Adrenal gland (tissue), 12 donors: ENCODE data around the gene NR5A2. TPM values are rescaled to one million over a fixed set of nuclear protein-coding genes. Genes with fewer than 3 reads are reported as not detected.

Experiments used
- DNase-seq, 7 donors: peaks; one replicate each; pipeline ENCODE4 v3.0.0-alpha.2; 2019 to 2020
- H3K27ac ChIP-seq, 5 donors: fragments of 200-600 bp; sonication (generic) in 4 of 5; 1 replicate in 3 of 5; 2 replicates in 2 of 5; pipeline versions ENCODE4 v1.5.1 to v1.8.0; 2016 to 2020; ENCODE audit warnings: mild to moderate bottlenecking in 1 of 5
- H3K27me3 ChIP-seq: fragments of 200-600 bp; 2 replicates; pipeline ENCODE4 v1.8.0; 2021
- H3K36me3 ChIP-seq, 2 donors: fragments of 200-600 bp; replicated peaks in 1 of 2; 1 replicate in 1 of 2; 2 replicates in 1 of 2; pipeline versions ENCODE4 v1.5.1 to v1.8.0; 2018 to 2022
- H3K4me1 ChIP-seq, 2 donors: fragments of 200-600 bp; replicated peaks in 1 of 2; 1 replicate in 1 of 2; 2 replicates in 1 of 2; pipeline versions ENCODE4 v1.5.1 to v1.8.0; 2018 to 2021
- H3K4me3 ChIP-seq, 4 donors: fragments of 200-600 bp; sonication (generic) in 3 of 4; one replicate each; pipeline ENCODE4 v1.5.1; 2016 to 2018
- H3K9me3 ChIP-seq, 3 donors: fragments of 200-600 bp; sonication (generic) in 1 of 3; replicated peaks in 1 of 3; 1 replicate in 2 of 3; 2 replicates in 1 of 3; pipeline versions ENCODE4 v1.5.1 to v1.8.0; 2016 to 2021
- CTCF ChIP-seq, 6 experiments: fragments of 450-650 bp in 4 of 6; fragments of 200-600 bp in 2 of 6; sonication (generic) in 1 of 6; IDR thresholded peaks; 1 replicate in 5 of 6; 2 replicates in 1 of 6; pipeline versions ENCODE4 v1.5.1 to v1.8.0; 2016 to 2021; ENCODE audit warnings: antibody characterized with exemption in 6 of 6, mild to moderate bottlenecking in 2 of 6, moderate library complexity in 1 of 6
- POLR2A ChIP-seq, 2 donors: fragments of 450-650 bp; IDR thresholded peaks; one replicate each; pipeline ENCODE4 v1.6.1; 2017; ENCODE audit warnings: antibody characterized with exemption in 2 of 2, mild to moderate bottlenecking in 2 of 2, moderate library complexity in 1 of 2
- WGBS, 4 donors: extraction: QIAGEN DNeasy Blood & Tissue Kit in 2 of 4; methylation state at CpG; one replicate each; pipeline versions ENCODE4 v1.1.5 to v1.1.7; 2013 to 2017; 5-methylcytosine and 5-hydroxymethylcytosine counted together
- intact Hi-C, 2 donors: fragments of 100-400 bp; cut with DNase I; formaldehyde crosslinking; loops; one replicate each; pipeline versions ENCODE4 v1.14.1 to v1.15.0; 2022 to 2023
- polyA plus RNA-seq, 3 donors: library from polyadenylated mRNA; stranded (reverse); fragments of 200-250 nt in 2 of 3; fragments of 350-450 nt in 1 of 3; fragmentation: Illumina TruSeq in 1 of 3; extraction: RNeasy Lipid Tissue Mini Kit (QIAGEN cat#74804) in 1 of 3; gene quantifications; one replicate each; pipeline ENCODE4 v1.2.3, GENCODE V29; 2013 to 2014
- total RNA-seq, 9 donors: library from RNA; depleted of rRNA in 4 of 9; stranded (reverse); fragments of >200 nt in 4 of 9; fragments of 120-200 nt in 1 of 9; fragmentation: NEBNext Ultra II Directional in 1 of 9; extraction: Animal tissue kit (Norgen Biotek cat#: 25700) in 1 of 9; gene quantifications; one replicate each; pipeline versions ENCODE4 v1.1.0 to v1.2.4, GENCODE V29; 2013 to 2023
- donor health status: healthy with polysubstance abuse.
- donor health status: Bipolar disorder and iron deficiency.
- donor health status: DM: yes; HTN: yes; CAD: no.
- donor health status: DM: no; HTN: no; CAD: no.
- donor health status: DM: no; HTN: no; CAD: no.
- donor health status: DM: yes; HTN: yes; CAD: no.

The NR5A2 gene
- total and polyA plus RNA-seq, 12 donors, result 0.40 to 17.3 (median 0.94) TPM

GRCh38 chr1:200213392-200213791 lies 185.9 kb downstream of the NR5A2 start:
- no peak overlapping the region for H3K27ac ChIP-seq
- DNase-seq, result no peak
- no peak overlapping the region for H3K4me3 ChIP-seq
- no peaks in the 10 kb centered on the region for H3K9me3 ChIP-seq
- 92 to 96% (median 95%) methylated on average over 24 of the region's 24 CpGs for WGBS, 4 donors
- TF ChIP-seq CTCF (IDR thresholded peaks at IDR 0.05) (no peak), POLR2A (IDR thresholded peaks at IDR 0.05) (no peak)
- intact Hi-C loops, result no loop called here
- H3K36me3 ChIP-seq, result no peaks in the 10 kb centered on the region
- no peaks in the 10 kb centered on the region for H3K4me1 ChIP-seq
- H3K27me3 ChIP-seq, result no peaks in the 10 kb centered on the region

GRCh38 chr1:200213921-200214320 lies 186.4 kb downstream of the NR5A2 start:
- H3K9me3 ChIP-seq, result no peaks in the 10 kb centered on the region
- no peaks in the 10 kb centered on the region for H3K4me1 ChIP-seq
- no peaks in the 10 kb centered on the region for H3K27me3 ChIP-seq
- WGBS, 4 donors, result 92 to 96% (median 94%) methylated on average over 6 to 15 of the region's 15 CpGs
- intact Hi-C loops, result no loop called here
- TF ChIP-seq CTCF (IDR thresholded peaks at IDR 0.05) (no peak), POLR2A (IDR thresholded peaks at IDR 0.05) (no peak)
- H3K4me3 ChIP-seq, result no peak overlapping the region
- no peaks in the 10 kb centered on the region for H3K36me3 ChIP-seq
- H3K27ac ChIP-seq, result no peak overlapping the region
- no peak for DNase-seq

GRCh38 chr1:200215350-200215749 lies 187.8 kb downstream of the NR5A2 start:
- Histone ChIP-seq H3K36me3 (no peaks in the 10 kb centered on the region), H3K27me3 (no peaks in the 10 kb centered on the region), H3K4me3 (no peak overlapping the region), H3K27ac (no peak overlapping the region), H3K4me1 (no peaks in the 10 kb centered on the region), H3K9me3 (no peaks in the 10 kb centered on the region)
- no peak for TF ChIP-seq POLR2A (IDR thresholded peaks at IDR 0.05)
- no peak for TF ChIP-seq CTCF (IDR thresholded peaks at IDR 0.05)
- 60 to 70% (median 68%) methylated on average over 2 of the region's 2 CpGs for WGBS, 4 donors
- intact Hi-C loops, result no loop called here
- DNase-seq, result no peak

- Histone ChIP-seq H3K4me1 (no peaks in the 10 kb centered on the region), H3K27ac (no peak overlapping the region), H3K4me3 (no peak overlapping the region), H3K9me3 (no peaks in the 10 kb centered on the region), H3K27me3 (no peaks in the 10 kb centered on the region), H3K36me3 (no peaks in the 10 kb centered on the region)
- intact Hi-C loops, result no loop called here
- no peak for TF ChIP-seq POLR2A (IDR thresholded peaks at IDR 0.05)
- no peak for TF ChIP-seq CTCF (IDR thresholded peaks at IDR 0.05)
- no peak for DNase-seq
- 71 to 85% (median 74%) methylated on average over 3 to 5 of the region's 5 CpGs for WGBS, 4 donors
Measured at GRCh38 chr1:200217703-200218102, 190.2 kb downstream of the NR5A2 start.
